NCI-H146 treated with DMSO at 0.1 percent for 48 hours (cell line): ENCODE measurements around the gene RRAS2.
"Not testable (repeated sequence)": the region's sequence is repeated elsewhere in the genome, so short reads cannot be mapped to it uniquely, and the experiment has no call there.

Experiments
- DNase-seq: peaks from one replicate; lab custom pipeline; 2025; ENCODE audit not compliant: unreplicated experiment; lab: John Stamatoyannopoulos, UW

Gene RRAS2

GRCh38 chr11:14358729-14359439, at the start of gene RRAS2:
TSS of gene RRAS2 (minus strand) at chr11:14359183. CDS start at chr11:14358870, 313 bp downstream.
- DNase-seq, result no peak

- DNase-seq, result no peak
These were observed 49.6 kb upstream of the RRAS2 start for GRCh38 chr11:14408612-14409011.

GRCh38 chr11:14406116-14406515, 47.1 kb upstream of the RRAS2 start:
- DNase-seq, result not testable (repeated sequence)

- DNase-seq, result not testable (repeated sequence)
These were observed 44.5 kb upstream of the RRAS2 start for GRCh38 chr11:14403528-14403927.

- DNase-seq, result no peak
These were observed 40.1 kb upstream of the RRAS2 start for GRCh38 chr11:14399087-14399486.

- DNase-seq, result no peak
These were observed 37.3 kb upstream of the RRAS2 start for GRCh38 chr11:14396273-14396672.

- no peak for DNase-seq
These were observed 34.9 kb upstream of the RRAS2 start for GRCh38 chr11:14393889-14394288.

GRCh38 chr11:14393129-14393528, 34.1 kb upstream of the RRAS2 start:
- DNase-seq, result no peak

- no peak for DNase-seq
These were observed 31.7 kb upstream of the RRAS2 start for GRCh38 chr11:14390669-14391068.

- no peak for DNase-seq
These were observed 29.4 kb upstream of the RRAS2 start for GRCh38 chr11:14388352-14388751.

- peak; percentile 15 for DNase-seq
These were observed 28.0 kb upstream of the RRAS2 start for GRCh38 chr11:14386895-14387480.

GRCh38 chr11:14386081-14386480, 27.1 kb upstream of the RRAS2 start:
- no peak for DNase-seq

GRCh38 chr11:14384338-14384737, 25.4 kb upstream of the RRAS2 start:
- DNase-seq, result no peak

- no peak for DNase-seq
These were observed 23.0 kb upstream of the RRAS2 start for GRCh38 chr11:14381968-14382367.

- no peak for DNase-seq
These were observed 22.1 kb upstream of the RRAS2 start for GRCh38 chr11:14380947-14381561.

GRCh38 chr11:14380125-14380936, 21.3 kb upstream of the RRAS2 start:
- DNase-seq, result no peak

GRCh38 chr11:14378171-14378570, 19.2 kb upstream of the RRAS2 start:
- no peak for DNase-seq

GRCh38 chr11:14376920-14377319, 17.9 kb upstream of the RRAS2 start:
- DNase-seq, result no peak

- DNase-seq, result no peak
These were observed 16.2 kb upstream of the RRAS2 start for GRCh38 chr11:14374922-14375830.

GRCh38 chr11:14373941-14374646, 15.1 kb upstream of the RRAS2 start:
- DNase-seq, result no peak
